T follicular helper cell (primary cell): ENCODE data around the gene PRRT1B.
A peak's percentile ranks its signal among the peaks of the same experiment; 100 is the strongest.
"Not testable (repeated sequence)": the region's sequence is repeated elsewhere in the genome, so short reads cannot be mapped to it uniquely, and the experiment has no call there.

Experiments used
- DNase-seq: peaks from one replicate; pipeline ENCODE4 v3.0.0-alpha.2; 2020; ENCODE audit warnings: low read depth

The PRRT1B gene

DNA sequence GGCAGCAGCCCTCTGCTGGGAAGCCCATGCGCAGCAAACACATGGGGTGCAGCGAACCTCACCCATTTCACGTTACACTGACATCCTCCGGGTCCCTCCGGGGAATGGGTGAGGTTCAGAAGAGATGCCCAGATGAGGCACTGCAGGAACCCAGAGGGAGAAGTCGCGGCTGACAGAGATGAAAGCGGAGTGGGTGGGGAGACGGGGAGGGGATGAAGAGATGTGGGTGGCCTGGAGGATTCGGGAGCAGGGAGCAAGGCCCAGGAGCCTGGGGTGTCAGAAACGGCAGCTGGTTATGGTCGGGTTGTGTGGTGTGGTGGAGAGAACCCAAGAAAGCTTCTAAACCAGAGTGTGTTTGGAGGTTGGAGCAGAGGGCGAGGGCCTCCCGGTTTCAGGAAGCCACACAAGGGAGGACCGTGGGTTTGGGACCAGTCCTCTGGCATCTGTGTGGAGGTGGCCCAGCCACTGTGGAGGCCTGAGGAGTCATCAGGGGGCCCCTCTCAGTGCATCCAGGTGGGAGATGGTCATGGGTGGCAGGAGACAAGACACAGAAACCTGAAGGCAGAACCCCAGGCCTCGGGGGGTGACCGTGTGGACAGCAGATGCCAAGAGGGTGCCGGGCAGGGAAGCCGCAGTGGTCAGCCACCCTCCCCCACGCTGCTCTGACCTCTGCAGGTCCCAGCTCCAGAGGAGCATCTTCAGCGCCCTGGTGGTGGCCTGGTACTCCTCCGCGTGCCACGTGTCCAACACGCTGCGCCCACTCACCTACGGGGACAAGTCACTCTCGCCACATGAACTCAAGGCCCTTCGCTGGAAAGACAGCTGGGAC lies 22.9 kb upstream of the PRRT1B start:
- no peak for DNase-seq

DNA sequence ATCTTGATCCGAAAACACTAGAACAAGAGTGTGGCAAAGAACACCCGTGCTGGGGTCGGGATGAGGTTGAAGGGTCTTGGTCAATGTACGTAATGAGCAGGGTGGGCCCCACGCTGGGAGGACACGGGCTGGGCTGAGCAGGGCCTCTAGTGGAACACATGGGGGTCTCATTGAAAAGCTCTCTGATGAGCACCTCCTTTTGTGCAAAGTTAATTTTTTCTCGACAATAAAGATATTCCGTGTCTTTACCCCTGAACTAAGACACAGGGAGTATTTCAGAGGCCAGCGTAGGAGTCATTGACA lies 22.3 kb upstream of the PRRT1B start:
- no peak for DNase-seq

DNA sequence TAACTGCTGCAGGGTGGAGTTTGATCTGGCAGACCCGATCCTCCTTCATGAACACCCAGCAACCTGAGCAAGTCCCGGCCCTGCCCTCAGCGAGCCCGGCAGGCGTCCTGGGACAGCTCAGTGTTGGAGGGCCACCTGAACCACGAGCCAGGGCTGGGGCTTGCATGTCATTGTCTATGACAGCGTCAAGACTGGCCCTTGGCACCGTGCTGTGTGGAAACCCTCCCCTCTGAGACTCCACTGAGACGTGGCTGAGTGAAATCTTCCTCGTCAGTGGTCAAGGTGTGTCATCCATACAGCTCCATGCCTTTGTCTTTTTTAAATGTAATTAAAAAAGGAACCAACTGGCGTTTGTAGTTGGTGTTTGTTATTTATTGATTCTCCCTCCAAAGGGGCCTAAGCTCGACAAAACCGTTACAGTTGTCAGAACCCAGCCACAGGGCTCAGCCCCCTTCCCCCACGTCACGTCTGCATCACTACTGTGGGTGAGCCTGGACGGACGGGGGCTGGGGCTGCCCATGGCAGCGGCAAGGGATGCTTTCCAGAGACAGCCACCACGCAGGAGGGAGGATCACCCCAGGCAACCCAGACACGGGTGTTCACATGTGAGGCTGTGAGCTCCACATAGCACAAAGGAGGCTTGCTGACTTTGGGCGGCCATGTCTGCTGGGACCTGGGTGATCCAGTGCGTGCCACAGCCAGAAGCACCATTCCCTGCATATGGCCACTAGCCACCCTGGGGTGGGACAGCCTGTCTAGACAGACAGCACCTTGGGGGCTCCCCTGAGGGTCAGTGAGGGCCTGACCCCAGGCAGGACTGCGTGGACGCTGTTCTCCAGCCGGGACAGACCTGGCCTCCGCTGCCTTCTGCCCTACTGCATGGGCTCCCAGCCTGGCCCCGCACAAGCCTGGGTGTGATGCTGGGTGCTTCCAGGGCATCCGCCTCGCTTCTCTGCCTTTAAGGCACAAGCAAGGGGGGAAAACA lies 21.6 kb upstream of the PRRT1B start:
- no peak for DNase-seq

DNA sequence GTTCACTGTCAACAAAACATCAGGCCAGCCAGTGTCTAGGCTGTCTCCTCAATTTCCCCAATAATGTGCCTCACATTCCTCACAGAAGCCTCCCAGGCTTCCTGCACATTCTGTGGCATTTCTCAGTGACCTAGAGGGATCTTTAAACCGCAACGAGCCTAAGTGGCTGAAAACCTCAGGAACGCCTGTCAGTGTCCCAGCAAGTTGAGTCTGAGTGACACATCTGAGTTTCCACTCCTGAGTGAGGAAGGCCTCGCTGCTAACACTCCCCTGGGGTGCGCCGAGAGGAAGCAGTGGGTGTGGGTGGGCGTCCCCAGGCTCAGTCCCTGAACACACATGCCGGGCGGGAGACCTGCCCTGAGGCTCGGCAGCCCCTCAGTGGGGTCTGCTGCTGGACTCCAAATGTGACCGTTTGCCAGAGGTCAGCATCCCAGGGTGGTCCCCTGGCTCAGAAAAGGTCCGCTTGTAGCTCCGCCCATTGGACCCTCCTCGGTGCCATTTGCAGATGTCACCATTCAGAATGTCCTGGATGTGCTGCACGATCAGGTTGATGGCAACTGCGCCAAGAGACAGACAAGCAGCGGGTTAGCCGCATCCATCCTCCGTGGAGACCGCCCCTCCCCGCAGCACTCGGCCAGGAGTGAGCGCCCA lies 20.5 kb upstream of the PRRT1B start:
- DNase-seq, result no peak

DNA sequence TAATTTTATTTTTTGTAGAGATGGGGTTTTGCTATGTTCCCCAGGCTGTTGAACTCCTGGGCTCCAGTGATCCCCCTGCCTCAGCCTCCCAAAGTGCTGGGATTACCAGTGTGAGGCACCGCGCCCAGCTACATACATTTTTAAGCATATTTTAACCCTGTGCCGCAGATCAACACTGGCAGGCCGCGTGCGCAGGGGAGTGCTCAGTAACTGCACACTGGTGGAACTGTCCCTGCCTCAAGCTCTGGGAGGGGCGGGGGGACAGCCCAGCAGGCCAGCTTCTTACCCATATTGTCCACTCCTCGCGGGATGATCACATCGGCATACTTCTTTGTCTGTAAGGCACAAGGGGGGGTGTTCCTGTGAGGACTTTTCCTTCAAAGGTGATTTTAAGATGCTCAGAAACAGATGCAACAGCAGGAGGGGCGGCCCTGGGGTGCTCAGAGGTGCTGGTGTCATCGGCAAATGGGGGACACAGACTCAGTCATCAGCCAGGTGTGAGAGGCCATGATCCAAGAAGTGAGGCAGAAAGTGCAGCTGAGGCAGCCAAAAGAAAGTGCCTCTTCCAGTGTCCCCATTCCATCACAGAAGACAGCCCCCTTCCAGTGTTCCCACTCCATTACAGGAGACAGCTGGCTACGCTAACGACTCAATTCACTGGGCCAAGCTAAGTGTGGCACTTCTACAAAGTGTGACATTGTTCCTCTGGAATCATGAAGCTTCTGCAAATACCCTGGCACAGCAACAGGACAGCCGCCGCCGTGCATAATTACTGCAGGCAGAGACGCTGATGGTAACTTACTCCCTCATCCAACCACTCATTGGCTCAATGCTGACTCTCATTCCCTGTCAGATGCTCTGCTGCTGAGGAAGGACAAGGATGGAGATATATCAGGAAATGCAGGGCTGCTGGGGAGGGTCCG lies 19.4 kb upstream of the PRRT1B start:
- DNase-seq, result no peak

DNA sequence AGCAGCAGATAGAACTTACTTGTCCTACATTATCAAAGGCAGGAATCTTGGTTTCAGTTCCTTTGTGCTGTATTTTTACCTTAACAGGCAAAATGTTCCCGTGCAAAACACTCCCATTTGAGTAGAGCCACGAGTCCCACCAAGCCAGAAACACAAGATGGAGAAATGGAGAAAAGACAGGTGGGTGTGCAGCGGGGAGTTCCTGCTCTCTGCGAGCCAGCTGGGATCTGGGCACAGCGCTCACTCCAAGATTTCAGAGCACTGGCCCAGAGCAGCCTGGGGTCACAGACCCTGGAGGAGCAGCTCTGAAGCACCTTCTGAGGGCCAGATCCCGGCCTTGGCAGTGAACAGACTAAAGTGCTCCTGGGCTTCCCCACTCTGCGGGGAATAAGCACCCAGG lies 17.1 kb upstream of the PRRT1B start:
- no peak for DNase-seq

DNA sequence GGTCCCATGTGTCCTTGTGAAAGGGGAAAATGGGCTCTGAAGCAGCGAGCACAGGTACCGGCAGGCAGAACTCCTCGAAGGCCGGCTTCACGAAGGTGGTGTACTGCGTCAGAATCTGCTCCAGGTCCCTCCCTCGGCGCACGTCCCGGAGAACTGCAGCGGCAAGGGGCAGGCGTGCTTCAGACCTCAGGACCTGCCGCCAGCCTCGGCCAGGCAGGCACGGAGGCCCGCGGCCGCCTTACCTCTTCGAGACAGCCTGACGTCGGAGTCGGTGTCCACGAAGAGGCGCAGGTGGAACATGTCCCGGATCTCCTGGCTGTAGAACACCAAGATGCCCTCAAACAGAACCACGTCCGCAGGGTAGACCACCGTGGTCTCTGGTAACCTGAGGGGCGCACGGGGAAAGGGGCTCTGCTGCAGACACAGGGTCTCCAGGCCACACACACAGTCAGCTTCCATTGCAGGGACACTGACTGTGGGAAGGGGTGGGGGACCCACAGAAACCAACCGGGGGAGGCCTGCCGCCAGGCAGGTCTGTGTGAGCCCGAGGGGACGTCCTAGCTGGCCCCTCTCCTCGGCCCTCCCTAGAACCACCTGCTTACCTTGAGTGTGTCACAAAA lies 16.3 kb upstream of the PRRT1B start:
- no peak for DNase-seq

DNA sequence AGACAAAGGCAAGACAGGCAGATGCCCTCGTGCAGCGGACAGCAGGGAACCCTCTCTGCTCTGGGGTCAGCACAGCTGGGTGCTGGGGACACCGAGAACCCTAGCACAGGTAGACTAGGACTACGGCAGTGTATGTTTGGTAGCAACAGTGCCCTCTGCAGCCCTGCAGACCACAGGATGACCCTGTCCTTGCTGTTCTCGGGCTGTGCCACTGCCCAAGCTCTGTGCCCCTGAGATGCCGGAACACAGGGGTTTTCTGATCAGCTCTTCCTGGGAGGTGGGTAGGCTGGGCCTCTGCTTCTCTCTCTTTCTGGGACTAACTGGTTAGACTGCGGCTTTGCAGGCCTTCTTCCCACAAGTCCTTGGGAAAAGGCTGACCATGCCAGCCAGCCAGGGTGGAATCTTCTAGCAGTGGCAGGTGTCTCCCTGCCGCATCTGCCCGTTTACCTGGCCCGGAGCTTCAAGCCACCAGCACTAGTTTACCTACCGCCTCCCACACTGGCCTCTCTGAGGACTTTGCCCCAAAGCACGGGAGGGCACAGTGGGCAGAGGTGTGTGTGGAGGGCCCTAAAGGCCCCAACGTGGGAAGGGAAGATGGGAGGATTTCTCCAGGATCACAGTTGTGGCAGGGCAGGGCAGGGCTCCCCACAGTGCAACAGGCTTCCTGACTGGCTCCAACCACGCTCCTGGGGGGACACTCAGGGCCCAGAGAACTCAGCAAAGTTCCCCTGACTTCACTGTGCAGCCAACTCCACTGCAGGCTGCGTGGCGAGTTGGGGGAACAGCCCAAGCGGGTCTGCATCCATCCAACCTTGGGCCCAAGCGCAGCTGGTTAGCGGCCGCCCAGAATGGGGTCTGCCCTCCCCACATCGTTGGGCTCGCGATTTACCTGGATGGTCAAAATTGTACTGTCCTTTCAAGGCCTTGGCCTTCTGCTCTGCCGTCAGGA lies 15.5 kb upstream of the PRRT1B start:
- DNase-seq, result no peak

DNA sequence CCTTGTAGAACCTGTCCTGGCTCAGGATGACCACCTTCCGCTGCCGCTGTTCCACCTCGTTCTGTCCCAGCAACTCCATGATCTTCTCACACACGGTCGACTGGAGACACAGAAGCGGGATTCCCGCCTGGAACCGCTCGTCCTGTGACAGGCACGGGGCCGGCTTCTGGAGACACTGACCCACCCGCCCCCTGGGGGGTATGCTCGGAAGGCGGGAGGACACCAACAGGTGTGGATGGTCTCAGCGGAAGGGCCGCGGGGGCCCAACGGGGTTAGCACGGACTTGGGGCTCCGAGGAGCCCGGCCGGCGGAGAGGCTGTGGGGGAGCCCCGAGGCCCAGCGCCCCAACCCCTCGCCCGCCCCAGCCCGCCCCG lies 14.8 kb upstream of the PRRT1B start:
- no peak for DNase-seq

DNA sequence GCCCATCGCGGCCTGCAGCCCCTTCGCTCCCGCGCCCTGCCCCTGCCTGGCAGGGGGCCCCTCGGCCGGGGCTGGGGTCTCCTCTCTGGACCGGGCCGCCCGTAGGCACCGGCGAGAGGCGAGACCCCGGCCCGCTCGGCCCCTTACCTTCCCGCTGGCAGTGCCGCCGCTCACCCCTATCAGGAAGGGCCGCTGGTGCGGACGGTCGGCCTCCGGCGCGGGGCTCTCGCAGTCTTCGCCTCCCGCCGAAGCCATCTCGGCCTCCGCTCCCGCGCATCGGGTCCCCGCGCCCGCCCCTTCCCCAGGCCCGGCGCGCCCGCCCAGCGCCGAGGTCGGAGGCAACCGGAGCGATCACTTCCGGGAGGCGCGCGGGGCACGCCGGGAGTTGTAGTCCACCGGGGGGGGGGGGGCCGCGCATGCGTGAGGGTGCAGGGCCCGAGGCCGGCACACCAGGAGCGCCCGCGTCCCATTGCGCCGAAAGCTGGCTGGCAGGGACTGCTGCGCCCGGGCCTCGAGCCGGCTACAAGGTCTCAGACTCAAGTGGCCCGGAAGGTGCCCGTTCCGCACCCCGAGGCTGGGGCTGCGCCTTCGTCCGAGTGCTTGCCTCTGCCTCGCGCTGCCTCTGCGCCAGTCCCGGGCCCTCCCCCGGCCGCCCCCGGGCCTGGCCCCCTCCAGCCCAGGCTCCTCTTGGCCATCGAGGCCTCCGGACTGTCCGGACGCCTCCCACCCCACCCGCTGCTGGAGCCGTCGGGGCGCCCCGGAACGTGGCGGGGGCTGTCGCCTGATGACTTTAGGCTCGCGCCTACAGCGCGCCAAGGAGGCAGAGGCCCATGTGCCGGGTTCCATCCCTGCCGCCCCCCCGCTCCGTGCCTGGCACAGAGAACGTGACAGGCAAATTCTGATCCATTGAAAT lies 14.1 kb upstream of the PRRT1B start, which contains the start of gene UCK1:
UCK1 (minus strand) TSS at position 344 of the 913 bp plus-strand sequence; CDS start at position 255, 89 bp downstream.
- DNase-seq, result peak; percentile 64

DNA sequence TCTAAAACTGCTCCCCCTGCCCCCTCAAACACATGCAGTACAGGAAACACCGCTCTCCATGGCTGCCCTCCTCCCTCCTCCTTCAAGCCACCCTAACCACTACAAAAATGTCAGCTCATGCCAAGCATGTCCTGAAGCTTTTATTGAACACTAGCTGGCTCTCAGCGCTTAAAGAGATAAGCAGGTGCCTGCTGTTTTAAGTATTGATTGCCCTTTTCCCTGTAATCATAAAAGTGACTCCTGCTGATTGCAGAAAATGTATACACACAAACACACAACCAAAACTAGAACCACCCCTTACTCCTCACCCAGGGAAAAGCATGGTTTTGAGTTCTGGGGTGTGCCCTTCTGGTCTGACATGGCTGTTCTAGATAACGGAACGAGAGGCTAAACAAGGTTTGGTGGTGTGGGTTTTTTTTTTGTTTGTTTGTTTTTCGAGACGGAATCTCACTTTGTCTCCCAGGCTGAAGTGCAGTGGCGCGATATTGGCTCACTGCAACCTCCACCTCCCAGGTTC lies 10.5 kb upstream of the PRRT1B start:
- no peak for DNase-seq

DNA sequence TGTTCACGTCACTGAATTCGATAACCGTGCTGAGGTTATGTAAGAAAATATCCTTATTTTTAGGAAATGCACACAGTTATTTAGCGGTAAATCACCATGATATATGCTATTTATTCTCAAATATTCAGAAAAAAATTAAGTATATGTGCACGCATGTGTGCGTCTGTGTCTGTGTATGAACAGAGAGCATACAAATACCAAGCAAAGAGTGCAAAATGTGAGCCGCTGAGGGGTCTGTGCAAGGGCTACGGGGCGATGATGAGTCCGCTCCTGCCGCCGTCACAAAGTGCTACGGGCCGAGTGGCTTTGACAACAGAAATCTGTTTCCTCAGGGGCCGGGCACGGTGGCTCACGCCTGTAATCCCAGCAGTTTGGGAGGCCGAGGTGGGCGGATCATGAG lies 7.4 kb upstream of the PRRT1B start:
- no peak for DNase-seq

DNA sequence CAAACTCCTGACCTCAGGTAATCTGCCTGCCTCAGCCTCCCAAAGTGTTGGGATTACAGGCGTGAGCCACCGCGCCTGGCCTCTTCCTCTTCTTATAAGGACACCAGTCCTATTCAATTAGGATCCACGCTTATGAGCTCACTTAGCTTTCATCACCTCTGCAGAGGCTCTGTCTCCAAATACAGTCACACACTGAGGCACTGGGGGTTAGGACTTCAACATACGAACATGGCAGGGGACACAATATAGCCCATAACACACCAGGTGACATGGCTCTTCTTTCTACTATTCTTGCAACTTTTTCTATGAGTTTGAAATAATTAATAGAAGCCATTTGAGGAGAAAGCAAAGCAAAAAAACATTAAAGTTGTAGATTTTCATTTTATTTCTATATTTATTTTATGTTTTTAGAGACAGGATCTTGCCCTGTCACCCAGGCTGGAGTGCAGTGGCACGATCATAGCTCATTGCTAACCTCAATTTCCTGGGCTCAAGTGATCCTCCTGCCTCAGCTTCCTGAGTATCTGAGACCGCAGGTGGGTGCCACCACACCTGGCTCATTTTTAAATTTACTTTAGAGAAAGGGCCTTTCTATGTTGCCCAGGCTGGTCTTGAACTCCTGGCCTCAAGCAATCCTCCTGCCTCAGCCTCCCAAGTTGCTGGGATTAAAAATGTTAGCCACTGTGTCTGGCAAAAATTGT lies 6.0 kb upstream of the PRRT1B start:
- DNase-seq, result no peak

DNA sequence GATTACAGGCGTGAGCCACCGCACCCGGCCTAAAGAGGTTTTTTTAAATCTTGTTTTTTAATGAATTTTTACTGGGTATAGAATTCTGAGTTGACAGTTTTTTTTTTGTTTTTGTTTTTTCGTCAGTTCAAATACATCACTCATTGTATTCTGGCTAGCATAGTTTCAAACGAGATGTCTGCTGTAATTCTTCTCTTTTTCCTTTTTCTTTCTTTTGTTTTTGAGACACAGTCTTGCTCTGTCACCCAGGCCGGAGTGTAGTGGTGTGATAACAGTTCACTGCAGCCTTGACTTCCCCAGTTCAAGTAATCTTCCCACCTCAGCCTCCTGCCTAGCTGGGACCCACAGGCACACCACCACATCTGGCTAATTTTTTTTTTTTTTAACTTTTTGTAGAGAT lies 2.2 kb upstream of the PRRT1B start:
- no peak for DNase-seq

DNA sequence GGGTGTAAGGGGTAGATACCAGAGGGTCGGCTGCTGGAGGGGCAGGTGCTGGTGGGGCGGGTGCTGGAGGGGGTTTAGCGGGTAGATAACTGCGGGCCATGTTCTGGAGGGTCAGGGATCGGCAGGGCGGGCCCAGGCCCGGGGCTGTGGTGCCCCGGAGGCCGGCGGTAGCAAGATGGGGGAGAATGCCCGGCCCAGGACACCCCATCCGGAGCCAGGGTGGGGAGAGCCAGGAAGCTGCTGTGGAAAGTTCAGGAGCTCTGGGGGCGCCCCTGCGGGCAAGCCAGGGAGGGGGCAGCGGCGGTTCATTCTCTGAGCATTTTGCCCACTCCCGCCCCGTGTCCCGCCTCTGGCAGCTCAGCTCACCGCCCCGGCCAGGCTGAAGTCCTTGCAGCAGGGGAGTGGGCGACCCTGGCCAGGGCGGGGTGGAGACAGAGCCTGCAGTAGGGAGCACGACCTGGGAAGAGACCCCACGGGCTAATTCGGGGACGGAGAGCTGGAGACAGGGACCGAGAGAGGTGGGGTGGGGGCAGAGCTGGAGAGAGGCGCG lies 538 bp downstream of the PRRT1B start:
- DNase-seq, result no peak

DNA sequence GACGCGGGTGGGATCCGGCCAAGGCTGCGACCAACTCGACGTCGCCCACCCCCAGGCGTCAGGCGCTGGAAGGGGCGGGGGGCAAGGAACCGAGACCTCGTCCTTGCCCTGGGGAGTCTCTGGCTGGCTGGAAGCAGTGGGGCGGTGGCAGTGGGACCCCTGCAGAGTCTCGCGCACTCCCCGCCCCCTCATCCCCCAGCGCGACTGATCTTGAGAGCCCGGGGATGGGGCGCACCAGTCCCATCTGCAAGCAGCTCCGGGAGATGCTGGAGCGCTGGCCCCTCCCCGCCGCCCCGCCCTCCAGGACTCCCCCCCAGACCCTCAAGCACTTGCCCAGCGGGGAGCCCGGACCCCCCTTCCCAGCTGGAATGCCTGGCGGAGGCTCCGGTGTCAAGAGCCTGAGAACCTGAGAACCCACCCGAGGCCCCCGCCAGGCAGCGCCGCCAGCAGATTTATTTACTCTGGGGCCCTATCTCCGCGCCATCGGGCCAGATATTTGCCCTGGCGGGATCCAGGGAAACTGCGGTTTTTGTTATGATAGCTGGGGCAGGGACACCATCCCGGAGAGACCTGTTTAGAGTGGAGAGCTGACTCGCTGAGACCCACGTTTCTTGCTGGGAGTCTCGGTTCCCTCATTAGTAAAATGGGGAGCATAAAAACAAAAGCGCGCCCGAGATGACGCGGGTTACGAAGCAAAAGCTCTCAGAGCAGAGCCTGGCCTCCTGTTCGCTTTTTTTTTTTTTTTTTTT lies 1.2 kb downstream of the PRRT1B start:
- DNase-seq, result no peak

DNA sequence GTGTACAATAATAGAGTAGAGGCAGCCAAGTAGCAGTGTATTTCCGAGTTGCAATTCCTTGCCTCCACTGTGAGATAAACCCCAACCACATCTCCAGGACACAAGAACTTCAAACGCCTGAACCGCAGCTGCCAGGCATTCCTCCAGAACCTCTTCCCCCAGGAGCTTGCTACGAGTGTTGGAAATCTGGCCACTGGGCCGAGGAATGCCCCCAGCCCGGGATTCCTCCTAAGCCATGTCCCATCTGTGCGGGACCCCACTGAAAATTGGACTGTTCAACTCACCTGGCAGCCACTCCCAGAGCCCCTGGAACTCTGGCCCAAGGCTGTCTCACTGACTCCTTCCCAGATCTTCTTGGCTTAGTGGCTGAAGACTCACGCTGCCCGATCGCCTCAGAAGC lies 3.9 kb downstream of the PRRT1B start:
- DNase-seq, result not testable (repeated sequence)
